Ecto neural progenitor cell (in vitro differentiated cells): ENCODE data around the gene AHI1.

ENCODE experiments used
- DNase-seq: peaks from one replicate; pipeline ENCODE4 v3.0.0-alpha.2; 2018; ENCODE audit warnings: low spot score

AHI1 gene

GRCh38 chr6:135497412-135498184, at the start of gene AHI1:
TSS of gene AHI1 (minus strand) at chr6:135497740. CDS start at chr6:135492237, 5,503 bp downstream.
- peak; percentile 96 for DNase-seq

DNA sequence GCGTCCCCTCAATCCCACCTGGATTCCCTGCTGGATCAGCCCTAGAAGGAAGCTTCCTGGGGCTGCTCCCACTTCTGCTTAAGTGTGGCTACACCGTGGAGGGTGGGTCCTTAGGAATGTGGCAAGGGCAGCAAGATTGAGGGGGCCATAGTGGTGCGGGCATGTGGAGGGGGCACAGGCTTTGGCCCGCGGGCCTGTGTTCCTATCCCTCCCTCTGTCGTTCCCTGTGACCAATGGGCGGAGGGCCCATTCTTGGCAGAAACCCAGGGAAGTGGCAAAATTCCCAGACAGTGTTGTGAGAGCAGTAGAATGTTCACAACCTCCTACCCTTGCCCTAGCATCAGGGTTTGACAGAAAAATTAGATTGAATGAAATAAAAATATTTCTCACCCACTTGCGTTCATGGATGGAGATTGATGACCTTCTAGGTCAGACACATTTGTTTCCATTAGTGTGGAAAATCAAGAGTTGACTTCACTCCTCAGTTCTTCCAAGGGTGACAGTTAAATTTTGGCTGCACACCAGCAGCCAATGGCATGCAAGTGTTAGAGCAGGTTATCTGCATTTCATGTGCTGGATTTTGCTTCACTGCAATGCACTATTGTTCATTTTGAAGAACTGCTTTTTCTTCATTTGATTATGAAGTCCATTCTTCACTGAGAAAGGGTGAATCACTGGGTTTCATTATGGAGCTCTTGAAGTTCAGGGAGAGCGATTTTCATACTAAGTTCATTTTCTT, 49.3 kb upstream of the AHI1 start:
- DNase-seq, result no peak

GRCh38 chr6:135546206-135546605, 48.7 kb upstream of the AHI1 start:
- DNase-seq, result no peak

DNA sequence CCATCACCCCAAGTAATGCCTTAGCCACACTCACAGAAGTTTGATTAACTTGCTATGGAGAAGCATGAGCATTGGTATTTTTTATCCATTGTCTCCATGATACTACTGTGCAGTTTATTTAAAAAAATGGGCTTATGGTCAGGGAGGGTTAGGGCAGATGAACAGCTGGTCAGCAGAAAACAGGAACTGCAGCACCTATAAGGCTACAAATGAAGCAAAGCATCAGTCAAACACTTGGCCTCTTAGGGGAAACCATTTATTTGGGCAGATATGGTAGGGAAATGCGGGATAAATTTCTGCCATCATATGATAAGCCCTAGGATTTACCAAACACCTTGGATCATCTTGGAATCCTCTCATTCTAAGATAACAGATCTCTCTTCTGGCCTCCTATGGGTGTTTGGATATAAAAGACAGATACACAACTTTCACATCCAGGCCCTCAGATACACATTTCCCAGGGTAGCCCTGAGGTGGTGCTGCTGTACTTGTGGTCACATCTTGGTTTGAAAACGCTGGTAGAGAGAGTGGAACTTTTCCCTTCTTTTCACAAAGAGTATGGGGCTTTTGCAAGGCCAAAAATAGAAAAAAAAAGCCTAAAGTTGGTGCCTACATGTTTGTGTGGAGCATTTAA, 42.8 kb upstream of the AHI1 start:
- DNase-seq, result no peak

GRCh38 chr6:135537741-135538301, 40.3 kb upstream of the AHI1 start:
- DNase-seq, result no peak

- DNase-seq, result no peak
Measured at GRCh38 chr6:135535989-135536414, 38.5 kb upstream of the AHI1 start.

DNA sequence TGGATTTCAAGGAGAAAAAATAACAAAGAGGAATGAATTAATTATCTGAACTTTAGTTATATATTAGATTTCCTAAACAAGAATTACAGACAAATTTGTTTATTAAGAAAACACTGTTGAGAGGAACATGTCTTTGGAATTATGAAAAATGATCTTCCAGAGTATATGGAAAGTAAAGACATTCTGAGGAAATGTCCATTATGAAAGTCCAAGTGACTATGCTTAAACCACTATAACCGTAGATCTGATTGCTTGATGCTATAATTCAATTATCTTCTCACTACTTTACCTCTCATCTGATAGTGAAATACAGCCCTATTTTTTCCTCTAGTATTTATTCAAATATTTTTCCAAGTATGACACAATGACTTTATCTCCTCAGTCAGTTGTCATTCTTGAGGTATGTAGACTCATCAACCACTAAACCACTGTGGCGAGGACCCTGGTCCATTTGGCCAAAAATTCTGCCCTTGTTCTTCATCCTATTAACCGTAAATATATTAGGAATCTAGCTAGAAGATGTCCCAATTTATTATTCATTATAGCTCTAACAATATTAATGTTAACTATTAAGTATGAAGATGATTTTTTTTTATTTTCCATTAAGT, 37.3 kb upstream of the AHI1 start:
- DNase-seq, result no peak

DNA sequence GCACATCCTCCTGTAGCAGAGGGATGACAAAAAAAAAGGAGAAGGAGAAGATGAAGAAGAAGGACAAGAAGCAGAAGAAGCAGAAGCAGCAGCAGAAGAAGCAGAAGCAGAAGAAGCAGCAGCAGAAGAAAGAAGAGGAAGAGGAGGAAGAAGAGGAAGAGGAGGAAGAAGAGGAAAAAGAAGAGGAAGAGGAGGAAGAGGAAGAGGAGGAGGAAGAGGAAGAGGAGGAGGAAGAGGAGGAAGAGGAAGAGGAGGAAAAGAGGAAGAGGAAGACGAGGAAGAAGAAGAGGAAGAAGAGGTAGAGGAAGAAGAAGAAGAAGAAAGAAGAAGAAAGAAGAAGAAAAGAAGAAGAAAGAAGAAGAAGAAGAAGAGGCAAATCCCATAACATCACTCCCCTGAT, 35.0 kb upstream of the AHI1 start:
- DNase-seq, result no peak

GRCh38 chr6:135531954-135532490, 34.5 kb upstream of the AHI1 start:
- no peak for DNase-seq

DNA sequence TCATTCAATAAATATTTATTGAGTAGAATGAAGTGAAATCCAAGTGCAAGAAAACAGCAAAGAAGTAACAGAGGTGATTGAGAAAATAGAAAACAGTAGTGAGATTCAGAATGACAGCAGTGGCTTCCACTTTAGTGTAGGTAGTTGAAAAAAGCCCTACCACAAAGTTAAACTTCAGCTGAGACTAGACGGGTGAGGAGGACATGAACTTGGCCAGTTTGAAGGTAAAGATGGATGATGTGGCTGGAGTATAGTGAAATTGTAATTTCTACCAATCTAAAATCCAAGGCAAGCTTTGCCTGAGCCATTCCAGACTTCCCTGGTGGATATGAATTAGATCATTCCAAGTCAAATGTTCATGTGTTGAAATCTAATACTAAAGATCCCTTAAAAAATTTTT, 32.6 kb upstream of the AHI1 start:
- DNase-seq, result no peak

- no peak for DNase-seq
Measured at GRCh38 chr6:135527960-135528249, 30.4 kb upstream of the AHI1 start.

- DNase-seq, result no peak
Measured at GRCh38 chr6:135527116-135527959, 29.8 kb upstream of the AHI1 start.

DNA sequence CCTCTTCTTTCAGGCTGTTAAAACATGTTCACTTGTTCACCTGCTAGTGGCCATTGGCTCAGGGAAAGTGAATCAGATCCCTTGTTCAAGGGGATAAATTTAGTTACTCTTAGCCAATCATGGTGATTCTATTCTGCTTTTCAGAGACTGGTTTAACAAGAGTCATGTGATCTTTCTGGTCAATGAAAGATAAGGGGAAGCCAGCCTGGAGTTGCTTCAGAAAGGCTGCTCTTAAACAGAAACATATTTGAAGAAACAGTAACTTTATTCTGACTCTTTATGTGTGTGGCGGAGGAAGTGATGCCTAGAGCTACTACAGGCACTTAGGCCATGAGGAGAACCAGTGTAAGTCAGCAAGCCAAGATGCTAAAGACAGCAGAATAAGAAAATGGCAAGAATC, 28.1 kb upstream of the AHI1 start:
- DNase-seq, result no peak

DNA sequence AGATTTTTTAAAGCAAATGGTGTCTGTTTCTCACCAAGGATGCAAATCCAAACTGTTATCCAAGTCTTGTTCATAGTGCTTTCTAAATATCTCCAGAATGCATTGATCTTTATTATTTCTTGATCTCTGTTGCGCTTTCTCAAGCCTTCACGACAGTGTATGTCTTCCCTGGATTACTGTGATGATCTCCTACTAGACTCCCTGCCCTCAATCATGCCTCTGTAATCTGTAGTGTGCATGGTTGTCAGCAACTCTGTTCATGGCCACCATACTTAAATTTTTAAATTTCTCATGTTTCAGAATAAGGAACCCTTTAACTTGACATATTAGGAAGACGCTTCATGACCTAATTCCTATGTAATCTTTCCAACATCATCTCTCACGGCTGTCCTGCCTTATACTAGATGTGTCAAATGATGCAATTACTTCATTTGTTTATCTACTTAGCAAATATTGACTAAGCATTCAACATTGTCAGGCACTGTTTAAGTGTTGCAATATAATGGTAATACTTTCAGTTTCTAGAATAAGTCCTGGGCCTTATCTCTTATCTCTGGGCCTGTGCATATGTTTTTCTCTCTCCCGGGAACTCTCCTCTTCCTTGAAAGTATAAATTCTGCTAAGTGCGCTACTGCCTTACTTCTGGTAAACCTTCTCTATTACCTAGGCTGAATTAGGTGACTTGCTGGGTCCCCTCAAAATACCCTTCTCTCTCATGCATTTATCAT, 25.6 kb upstream of the AHI1 start:
- no peak for DNase-seq

GRCh38 chr6:135521431-135521830, 23.9 kb upstream of the AHI1 start:
- no peak for DNase-seq

GRCh38 chr6:135520781-135521180, 23.2 kb upstream of the AHI1 start:
- no peak for DNase-seq

GRCh38 chr6:135519348-135519747, 21.8 kb upstream of the AHI1 start:
- DNase-seq, result no peak

- no peak for DNase-seq
Measured at GRCh38 chr6:135517527-135517926, 20.0 kb upstream of the AHI1 start.

- DNase-seq, result no peak
Measured at GRCh38 chr6:135514706-135515105, 17.2 kb upstream of the AHI1 start.

- DNase-seq, result no peak
Measured at GRCh38 chr6:135506270-135506997, 8.9 kb upstream of the AHI1 start.
